Measurements from ENCODE around the gene CIAPIN1.

- no peak for TF ChIP-seq EZH2phosphoT487 (conservative IDR thresholded peaks at IDR 0.05; ENCODE audit: low read length)
- TF ChIP-seq CTCF (IDR thresholded peaks at IDR 0.05; ENCODE audit: insufficient read depth, low read length, poor library complexity, severe bottlenecking): no peak
These were observed 24.9 kb upstream of the CIAPIN1 start for GRCh38 chr16:57471852-57472664.
